SU-DHL-6 (cell line): ENCODE results near the gene SCFD2.

Experiments
- H2AFZ ChIP-seq: fragments of 200-600 bp; sonication (generic); 2 replicates; pipeline ENCODE4 v1.6.1; 2014; ENCODE audit warnings: low read depth, mild to moderate bottlenecking, moderate library complexity, mixed read lengths, antibody characterized with exemption, low read length; ENCODE audit not compliant: severe bottlenecking
- H3F3A ChIP-seq: fragments of 200-600 bp; shearing (Covaris generic); 2 replicates; pipeline ENCODE4 v1.6.0; 2016; ENCODE audit warnings: antibody characterized with exemption, mild to moderate bottlenecking; ENCODE audit not compliant: insufficient read depth
- H3K27ac ChIP-seq: fragments of 200-600 bp; sonication (generic); 2 replicates; pipeline ENCODE4 v1.5.1; 2016; ENCODE audit warnings: low read depth, mild to moderate bottlenecking, low read length, moderate library complexity, mixed read lengths
- H3K27me3 ChIP-seq: fragments of 200-600 bp; sonication (generic), shearing (Covaris generic); 2 replicates; pipeline ENCODE4 v1.6.0; 2014; ENCODE audit warnings: mild to moderate bottlenecking, low read length
- H3K36me3 ChIP-seq: fragments of 200-600 bp; sonication (generic); 2 replicates; pipeline ENCODE4 v1.6.1; 2014; ENCODE audit warnings: mild to moderate bottlenecking, low read length, mixed read lengths
- H3K4me2 ChIP-seq: fragments of 300-600, 200-600 bp; shearing (Covaris generic), sonication (generic); 2 replicates; pipeline ENCODE4 v1.6.0; 2014; ENCODE audit warnings: low read length, low read depth, mild to moderate bottlenecking; ENCODE audit not compliant: poor library complexity, severe bottlenecking
- H3K4me3 ChIP-seq: fragments of 200-600 bp; sonication (generic); 2 replicates; pipeline ENCODE4 v1.5.1; 2014; ENCODE audit warnings: antibody characterized with exemption, low read length, mild to moderate bottlenecking, mixed read lengths; ENCODE audit not compliant: insufficient read depth, poor library complexity, severe bottlenecking
- H3K79me2 ChIP-seq: fragments of 200-600 bp; sonication (generic); 2 replicates; pipeline ENCODE4 v1.6.1; 2014; ENCODE audit warnings: mild to moderate bottlenecking, low read length, moderate library complexity; ENCODE audit not compliant: insufficient read depth
- H3K9ac ChIP-seq: fragments of 200-600 bp; sonication (generic); 2 replicates; pipeline ENCODE4 v1.7.0; 2014; ENCODE audit warnings: mild to moderate bottlenecking, low read length
- H3K9me2 ChIP-seq: fragments of 200-600 bp; sonication (generic); replicated peaks from 2 replicates; pipeline ENCODE4 v1.6.1; 2014; ENCODE audit warnings: low read length; ENCODE audit not compliant: insufficient read depth
- H3K9me3 ChIP-seq: fragments of 200-600 bp; sonication (generic); 2 replicates; pipeline ENCODE4 v1.6.1; 2014; ENCODE audit warnings: low read length, mixed read lengths; ENCODE audit not compliant: insufficient read depth
- H4K20me1 ChIP-seq: fragments of 200-600 bp; sonication (generic); 2 replicates; pipeline ENCODE4 v1.6.1; 2014; ENCODE audit warnings: low read depth, mild to moderate bottlenecking, antibody characterized with exemption, low read length, moderate library complexity, mixed read lengths
- CTCF ChIP-seq: fragments of 200-600 bp; sonication (generic); IDR thresholded peaks from one replicate; pipeline ENCODE4 v1.5.1; 2017; ENCODE audit warnings: antibody characterized with exemption, mild to moderate bottlenecking, low read length, moderate library complexity; ENCODE audit not compliant: insufficient read depth, poor library complexity, severe bottlenecking
- EZH2phosphoT487 ChIP-seq: fragments of 200-600 bp; sonication (generic), shearing (Covaris generic); conservative IDR thresholded peaks from 2 replicates; pipeline ENCODE4 v1.6.1; 2018; ENCODE audit warnings: mild to moderate bottlenecking, antibody characterized with exemption, low read length, moderate library complexity, mixed read lengths

The SCFD2 gene

DNA sequence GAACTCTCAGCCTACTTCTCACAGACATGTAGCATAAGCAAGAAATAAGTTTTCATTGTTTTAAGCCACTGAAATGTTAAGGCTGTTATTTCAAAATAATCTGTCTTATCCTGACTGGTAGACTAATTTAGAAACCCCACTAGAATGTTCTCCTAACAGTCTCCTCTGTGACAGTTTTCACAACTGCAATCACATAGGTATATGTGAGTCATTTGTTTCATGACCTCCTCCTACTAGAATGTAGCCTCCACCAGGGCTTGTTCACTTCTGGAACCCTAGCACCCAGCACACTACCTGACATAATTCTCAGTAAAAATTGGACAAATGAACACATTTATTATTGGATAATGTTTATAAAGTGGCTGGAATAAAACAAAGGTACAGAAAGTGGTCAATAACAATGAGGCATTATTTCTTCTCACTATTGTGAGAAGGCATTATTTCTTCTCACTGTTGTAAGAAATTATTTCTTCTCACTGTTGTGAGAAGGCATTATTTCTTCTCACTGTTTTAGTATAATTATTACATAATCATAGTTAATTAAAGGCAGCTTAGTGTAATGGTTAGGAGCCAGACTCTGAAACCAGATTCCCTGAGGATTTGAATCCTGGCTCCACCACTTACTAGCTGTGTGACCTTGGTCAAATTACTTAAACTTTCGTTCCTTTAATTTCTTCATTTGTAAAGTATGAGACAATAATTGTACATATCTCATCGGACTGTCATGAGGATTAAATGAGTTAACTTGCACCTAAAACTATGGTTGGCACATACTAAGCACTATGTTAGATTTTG is 252.2 kb downstream of the SCFD2 start:
- no peaks in the 10 kb centered on the region for H4K20me1 ChIP-seq
- no peaks in the 10 kb centered on the region for H3K27me3 ChIP-seq
- H3K27ac ChIP-seq: no peak overlapping the region
- no peak overlapping the region for H3K4me2 ChIP-seq
- H3K9me3 ChIP-seq: no peaks in the 10 kb centered on the region
- H3K9ac ChIP-seq: no peak overlapping the region
- no peak overlapping the region for H3K4me3 ChIP-seq
- H3F3A ChIP-seq: no peaks in the 10 kb centered on the region
- no peak for TF ChIP-seq EZH2phosphoT487
- TF ChIP-seq CTCF: no peak
- no peaks in the 10 kb centered on the region for H3K9me2 ChIP-seq
- H3K36me3 ChIP-seq: no peaks in the 10 kb centered on the region
- no peak overlapping the region for H2AFZ ChIP-seq
- no peaks in the 10 kb centered on the region for H3K79me2 ChIP-seq

- H3K9me2 ChIP-seq: no peaks in the 10 kb centered on the region
- no peaks in the 10 kb centered on the region for H3F3A ChIP-seq
- H2AFZ ChIP-seq: no peak overlapping the region
- H4K20me1 ChIP-seq: no peaks in the 10 kb centered on the region
- H3K4me2 ChIP-seq: no peak overlapping the region
- H3K4me3 ChIP-seq: no peak overlapping the region
- no peak overlapping the region for H3K9ac ChIP-seq
- H3K9me3 ChIP-seq: no peaks in the 10 kb centered on the region
- TF ChIP-seq EZH2phosphoT487 (no peak), CTCF (no peak)
- H3K79me2 ChIP-seq: no peaks in the 10 kb centered on the region
- no peak overlapping the region for H3K27ac ChIP-seq
- H3K27me3 ChIP-seq: no peaks in the 10 kb centered on the region
- no peaks in the 10 kb centered on the region for H3K36me3 ChIP-seq
Measured at GRCh38 chr4:53105313-53105712, 260.5 kb downstream of the SCFD2 start.

DNA sequence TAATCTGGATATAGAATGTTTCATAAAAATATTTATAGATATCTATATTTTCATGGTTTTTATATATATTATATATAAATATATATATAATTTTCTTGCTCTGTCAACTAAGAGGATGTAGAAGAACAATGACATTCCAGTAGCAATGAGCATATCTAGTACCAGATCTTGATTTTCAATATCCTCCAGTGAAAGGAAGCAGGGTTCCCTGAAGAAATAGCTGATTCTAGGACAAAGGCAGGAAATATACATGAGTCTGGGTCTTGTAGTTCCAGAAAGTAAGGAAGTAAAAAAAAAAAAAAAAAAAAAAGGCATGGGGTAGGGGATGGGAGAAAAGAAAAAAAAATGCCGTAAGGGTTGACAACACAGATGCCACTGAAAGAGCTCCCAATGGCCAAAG is 262.4 kb downstream of the SCFD2 start:
- Histone ChIP-seq H3K27me3 (no peaks in the 10 kb centered on the region), H2AFZ (no peak overlapping the region), H3K36me3 (no peaks in the 10 kb centered on the region), H3K27ac (no peak overlapping the region), H3K9ac (no peak overlapping the region), H4K20me1 (no peaks in the 10 kb centered on the region), H3K79me2 (no peaks in the 10 kb centered on the region), H3K4me3 (no peak overlapping the region), H3K4me2 (no peak overlapping the region), H3F3A (no peaks in the 10 kb centered on the region), H3K9me3 (no peaks in the 10 kb centered on the region), H3K9me2 (no peaks in the 10 kb centered on the region)
- TF ChIP-seq CTCF (no peak), EZH2phosphoT487 (no peak)
